SK-MEL-5 (cell line): ENCODE data around the gene MYBPC2. TPM values are rescaled to one million over a fixed set of nuclear protein-coding genes. Genes with fewer than 3 reads are reported as not detected.
"Not testable (repeated sequence)": the region's sequence is repeated elsewhere in the genome, so short reads cannot be mapped to it uniquely, and the experiment has no call there.

Experiments
- DNase-seq: peaks from one replicate; pipeline ENCODE4 v3.0.0-alpha.2; 2016; ENCODE audit warnings: low read depth, low spot score
- in situ Hi-C: cut with HindIII; loops from 2 replicates; pipeline ENCODE4 v1.10.0; 2016; ENCODE audit warnings: low sequenced_read_pairs, high pct_unique_total_duplicates, low pct_unique_long_range_greater_than_20kb
- polyA plus RNA-seq, 2 experiments: library from polyadenylated mRNA; depleted of rRNA; stranded (reverse); fragments of >200 nt; gene quantifications; 2 replicates each; pipeline ENCODE4 v1.2.3, GENCODE V29; 2015
- total RNA-seq: library from RNA; depleted of rRNA; stranded (reverse); fragments of >200 nt; shearing (Covaris generic); gene quantifications from 2 replicates; pipeline ENCODE4 v1.2.3, GENCODE V29; 2014; rRNA removed

The MYBPC2 gene
- not detected in 2 replicates for total RNA-seq
- not detected in 2 replicates for polyA plus RNA-seq (2015; cell fraction: cytosol; rRNA removed)
- polyA plus RNA-seq (2015; cell fraction: nucleus; rRNA removed): not detected in 2 replicates

DNA sequence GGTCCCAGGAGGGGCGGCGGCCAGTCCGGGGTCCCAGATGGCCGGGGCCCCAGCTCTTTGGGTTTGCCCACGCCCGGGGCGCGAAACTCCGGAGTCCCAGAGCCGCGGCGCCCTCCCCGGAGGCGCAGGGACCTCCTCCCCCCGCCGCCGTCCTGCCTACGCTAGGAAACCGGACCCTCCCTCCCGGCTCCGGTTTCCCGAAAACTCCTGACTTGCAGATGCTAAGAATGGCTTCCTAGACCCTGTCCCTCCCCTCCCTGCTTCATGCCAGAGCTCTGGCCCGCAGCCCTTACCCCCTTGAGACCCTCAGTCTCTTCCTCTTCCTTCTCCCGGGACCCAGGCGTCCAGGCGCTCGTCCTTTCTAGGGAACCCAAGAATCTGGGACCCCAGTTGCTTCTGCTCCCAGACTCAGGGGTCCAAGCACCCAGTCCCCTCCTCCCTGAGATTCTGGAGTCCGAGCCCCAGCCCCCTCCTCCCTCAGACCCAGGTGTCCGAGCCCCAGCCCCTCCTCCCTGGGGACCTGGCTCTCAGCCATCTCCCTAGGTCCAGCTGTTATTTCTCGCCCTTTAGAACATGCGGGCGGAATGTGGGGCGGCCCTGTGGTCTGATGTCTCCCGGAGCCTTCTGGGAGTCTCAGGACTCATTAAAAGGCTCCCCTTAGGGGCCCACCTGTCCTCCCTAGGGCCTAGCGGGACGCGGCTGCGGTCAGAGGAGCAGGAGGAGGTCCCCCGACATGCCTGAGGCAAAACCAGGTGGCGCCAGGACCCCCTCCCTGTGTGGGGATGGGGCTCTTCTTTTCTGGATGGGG is at the start of gene MYBPC2:
MYBPC2 (plus strand) TSS at position 672 of the 808 bp plus-strand sequence; CDS start at position 734, 62 bp downstream.
- in situ Hi-C loops: no loop called here
- DNase-seq: peak; percentile 22

DNA sequence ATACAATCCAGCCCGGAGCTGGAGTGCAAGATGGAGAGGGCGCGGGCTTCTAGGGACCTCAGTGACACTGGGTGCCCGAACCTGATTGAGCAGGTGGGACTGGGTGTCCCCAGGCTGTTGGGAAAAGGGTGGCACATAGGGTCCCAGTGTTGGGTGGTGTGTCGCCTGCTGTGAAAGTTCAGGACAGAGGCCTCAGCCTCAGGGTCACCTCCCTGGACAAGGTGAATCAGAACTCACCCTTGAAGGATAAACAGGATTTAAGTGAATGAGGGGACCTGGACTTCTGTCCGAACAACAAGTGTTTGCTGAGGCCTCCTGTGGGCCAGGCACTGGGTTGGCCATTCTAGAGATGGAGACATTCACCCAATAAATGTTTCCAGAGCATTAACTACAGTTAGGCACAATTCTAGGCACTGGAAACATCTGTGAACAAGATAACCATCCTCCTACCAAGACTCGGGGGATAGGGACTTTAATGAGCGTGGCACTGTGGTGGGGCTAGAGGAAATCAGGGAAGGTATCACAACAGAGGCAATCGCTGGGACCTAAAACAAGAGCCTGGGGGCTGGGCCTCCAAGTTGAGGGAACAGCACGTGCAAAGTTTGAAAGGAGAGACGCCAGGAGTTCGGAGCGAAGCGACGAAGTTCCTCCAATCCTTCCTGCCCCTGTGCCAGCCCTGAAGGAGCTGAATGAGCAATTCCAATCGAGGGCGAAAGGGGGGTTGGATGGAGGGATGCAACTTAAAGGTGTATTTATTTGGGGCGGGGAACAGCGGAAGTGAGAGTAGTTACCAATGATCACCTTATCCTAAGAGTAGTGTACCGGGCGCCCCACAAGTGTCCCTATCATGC is 49.5 kb upstream of the MYBPC2 start:
- DNase-seq: no peak
- in situ Hi-C loops: no loop called here

DNA sequence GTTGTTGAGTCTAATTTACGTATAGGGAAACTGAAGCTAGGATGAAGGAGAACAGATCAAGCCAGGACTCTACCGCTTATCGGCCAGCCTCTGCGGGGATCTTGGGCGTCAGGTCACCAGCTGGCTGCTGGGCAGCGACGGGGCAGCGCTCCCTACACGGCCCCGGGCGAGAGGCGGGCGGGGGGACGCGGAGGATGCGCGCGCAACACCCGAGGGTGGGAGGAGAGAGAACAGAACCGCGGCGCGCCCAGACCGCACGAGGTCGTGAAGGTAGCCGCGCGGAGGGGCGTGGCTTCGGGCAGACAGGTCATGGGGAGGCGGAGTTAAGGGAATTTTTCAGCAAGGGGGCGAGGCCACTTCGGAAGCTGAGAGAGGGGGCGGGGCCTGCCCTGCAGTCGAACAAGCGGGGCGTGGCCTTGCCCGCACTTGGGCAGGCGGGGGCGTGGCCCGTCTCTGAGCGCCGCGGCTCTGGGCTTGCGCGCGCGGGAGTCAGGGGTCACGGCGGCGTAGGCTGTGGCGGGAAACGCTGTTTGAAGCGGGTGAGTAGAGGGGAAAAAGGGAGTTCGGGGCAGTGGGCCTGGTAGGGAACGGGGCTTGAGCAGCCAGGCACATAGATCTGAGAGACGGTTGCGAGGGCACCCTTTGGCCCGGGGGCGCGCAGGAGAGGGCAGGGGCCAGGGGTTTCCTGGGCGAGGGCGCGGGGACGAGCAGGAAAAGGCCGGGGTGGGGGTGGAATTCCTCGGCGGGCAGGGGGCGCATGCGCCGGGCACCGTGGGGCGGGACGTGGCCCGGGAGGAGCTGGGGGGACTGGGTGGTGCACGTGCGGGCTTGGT is 48.6 kb upstream of the MYBPC2 start, which contains the start of gene POLD1:
POLD1 (plus strand) TSS at position 496 of the 833 bp plus-strand sequence. CDS start 14,505 bp downstream, outside the sequence.
- in situ Hi-C loops: no loop called here
- DNase-seq: peak; percentile 95

DNA sequence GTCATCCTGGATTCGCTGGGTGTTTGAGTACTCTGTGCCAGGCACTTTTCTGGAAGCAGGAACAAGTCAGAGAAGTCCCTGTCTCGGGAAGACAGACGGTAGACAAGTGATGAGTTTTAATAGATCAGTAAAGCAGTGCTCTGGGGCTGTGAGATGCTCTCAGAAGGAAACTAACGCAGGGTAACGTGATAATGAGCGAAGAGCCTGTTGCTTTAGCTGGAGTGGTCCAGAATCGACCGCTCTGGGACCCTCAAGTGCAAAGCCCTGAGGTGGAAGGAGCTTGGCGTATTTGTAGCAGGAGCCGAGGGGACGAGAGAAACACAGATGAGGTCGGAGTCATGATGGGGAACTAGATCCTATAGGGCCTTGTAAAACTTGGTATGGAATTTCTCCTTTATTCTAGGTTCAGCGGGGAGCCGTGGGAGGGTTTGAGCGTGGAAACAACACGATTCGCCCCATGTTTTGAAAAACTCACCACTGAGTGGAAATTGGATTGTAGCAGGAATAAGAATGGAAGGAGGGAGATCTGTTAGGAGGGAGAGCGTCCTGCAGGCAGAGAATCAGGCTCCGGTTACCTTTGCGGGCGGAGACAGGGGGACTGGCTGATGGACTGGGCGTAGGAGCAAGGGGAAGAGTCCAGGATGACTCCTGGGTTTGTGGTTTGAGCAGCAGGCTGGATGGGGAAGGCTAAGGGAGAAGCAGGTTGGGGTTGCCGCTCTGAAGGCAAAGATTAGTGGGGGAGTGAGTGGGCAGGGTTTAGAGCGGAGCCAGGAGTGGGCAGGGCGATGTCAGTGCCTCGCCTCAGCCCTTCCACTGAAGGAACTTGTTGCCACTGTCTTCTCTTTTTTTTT is 47.8 kb upstream of the MYBPC2 start:
- in situ Hi-C loops: no loop called here
- DNase-seq: no peak

DNA sequence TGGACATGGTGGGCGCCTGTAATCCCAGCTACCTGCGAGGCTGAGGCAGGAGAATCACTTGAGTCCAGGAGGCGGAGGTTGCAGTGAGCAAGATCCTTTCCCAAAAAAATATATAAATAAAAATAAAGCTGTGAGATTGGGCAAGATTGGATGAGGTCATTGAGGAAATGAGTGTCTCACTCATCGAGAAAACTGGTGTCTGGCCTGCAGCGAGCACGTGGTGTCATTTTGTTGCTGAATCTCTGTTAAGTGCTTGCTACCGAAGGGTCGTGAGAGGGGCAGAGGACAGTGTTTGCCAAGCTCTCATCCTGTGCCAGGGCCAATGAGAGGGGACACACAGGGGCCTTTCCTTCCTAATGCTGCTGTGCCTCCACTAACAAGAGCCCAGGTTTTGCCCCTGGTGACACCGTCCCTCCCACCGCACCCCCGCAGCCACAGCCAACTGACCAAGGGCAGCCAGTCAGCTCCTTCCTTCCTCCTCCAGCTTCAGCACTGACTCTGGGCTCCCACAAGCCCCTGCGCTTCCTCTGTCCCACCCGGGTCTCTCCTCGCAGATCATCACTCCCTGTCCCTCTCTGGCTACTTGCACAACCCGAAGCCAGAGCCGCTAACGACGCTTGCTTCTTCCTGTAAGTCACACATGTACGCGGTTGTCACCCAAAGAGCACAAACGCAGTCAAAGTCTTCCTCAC is 45.4 kb upstream of the MYBPC2 start:
- in situ Hi-C loops: no loop called here
- DNase-seq: no peak

DNA sequence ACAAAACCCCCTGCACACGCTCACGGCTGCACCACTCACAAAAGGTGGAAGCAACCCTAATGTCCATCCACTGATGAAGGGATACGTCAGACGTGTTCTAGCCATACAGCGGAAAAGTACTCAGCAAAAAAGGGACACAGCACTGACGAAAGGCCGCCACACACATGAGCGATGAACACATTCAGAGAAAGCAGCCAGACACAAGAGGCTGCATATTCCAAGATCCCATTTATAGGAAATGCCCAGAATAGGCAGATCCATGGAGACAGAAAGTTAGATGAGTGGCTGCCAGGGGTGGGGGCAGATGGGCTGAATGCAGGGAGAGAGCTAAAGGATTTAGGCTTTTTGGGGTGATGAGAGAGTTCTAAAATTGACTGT is 44.8 kb upstream of the MYBPC2 start:
- no peak for DNase-seq
- in situ Hi-C loops: no loop called here

DNA sequence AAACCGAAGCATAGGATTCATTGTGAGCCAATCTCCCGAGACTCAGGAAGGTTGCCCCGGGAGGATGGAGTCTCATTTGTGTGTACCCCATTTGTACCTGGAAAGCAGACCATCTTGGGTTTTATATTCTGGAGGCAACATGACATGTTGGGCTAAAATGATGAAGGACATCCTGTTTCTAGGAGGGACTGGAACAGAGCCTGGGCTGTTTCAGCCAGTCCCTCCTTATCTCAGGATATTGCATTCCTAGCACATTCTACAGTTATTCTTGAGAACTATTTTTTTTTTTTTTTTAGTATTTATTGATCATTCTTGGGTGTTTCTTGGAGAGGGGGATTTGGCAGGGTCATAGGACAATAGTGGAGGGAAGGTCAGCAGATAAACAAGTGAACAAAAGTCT is 42.4 kb upstream of the MYBPC2 start:
- DNase-seq, in situ Hi-C loops: not testable (repeated sequence)

DNA sequence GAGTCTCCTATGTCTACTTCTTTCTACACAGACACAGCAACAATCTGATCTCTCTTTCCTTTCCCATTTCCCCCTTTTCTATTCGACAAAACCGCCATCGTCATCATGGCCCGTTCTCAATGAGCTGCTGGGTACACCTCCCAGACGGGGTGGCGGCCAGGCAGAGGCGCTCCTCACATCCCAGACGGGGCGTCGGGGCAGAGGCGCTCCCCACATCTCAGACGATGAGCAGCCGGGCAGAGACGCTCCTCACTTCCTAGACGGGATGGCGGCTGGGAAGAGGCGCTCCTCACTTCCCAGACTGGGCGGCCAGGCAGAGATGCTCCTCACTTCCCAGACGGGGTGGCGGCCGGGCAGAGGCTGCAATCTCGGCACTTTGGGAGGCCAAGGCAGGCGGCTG is 41.7 kb upstream of the MYBPC2 start:
- DNase-seq, in situ Hi-C loops: not testable (repeated sequence)

DNA sequence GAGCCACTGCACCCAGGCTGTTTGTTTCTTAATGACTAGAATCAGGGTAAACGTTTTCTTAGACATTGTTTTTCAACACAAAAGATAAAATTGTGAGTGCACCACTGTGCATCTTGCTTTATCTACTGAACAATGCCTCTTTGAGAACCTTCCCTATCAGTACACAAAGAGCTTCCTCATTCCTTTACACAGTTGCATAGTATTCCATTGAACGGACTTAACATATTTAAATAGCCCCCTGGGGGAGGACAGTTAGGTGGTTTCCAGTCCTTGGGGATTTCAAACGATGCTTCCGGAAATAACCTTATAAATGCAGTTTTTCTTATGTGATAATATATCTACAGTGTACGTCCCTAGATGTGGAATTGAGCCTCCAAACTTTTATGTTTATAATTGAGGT is 39.9 kb upstream of the MYBPC2 start:
- DNase-seq: peak; percentile 50
- in situ Hi-C loops: no loop called here

DNA sequence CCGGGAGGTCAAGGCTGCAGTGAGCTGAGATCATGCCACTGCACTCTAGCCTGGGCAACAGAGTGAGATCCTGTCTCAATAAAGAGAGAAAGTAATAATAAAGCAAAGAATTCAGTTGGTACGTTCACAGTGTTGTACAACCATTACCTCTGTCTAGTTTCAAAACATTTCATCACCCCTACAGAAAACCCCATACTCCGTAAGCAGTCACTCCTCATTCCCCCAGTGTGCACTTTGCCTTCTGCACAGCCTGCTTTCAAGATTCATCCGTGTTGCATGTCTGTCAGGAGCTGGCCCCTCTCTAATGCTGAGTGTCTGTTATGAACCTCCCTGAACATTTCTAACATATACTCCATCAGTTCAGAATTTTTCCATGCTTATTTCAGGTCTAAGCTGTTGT is 39.1 kb upstream of the MYBPC2 start:
- no peak for DNase-seq
- in situ Hi-C loops: no loop called here

DNA sequence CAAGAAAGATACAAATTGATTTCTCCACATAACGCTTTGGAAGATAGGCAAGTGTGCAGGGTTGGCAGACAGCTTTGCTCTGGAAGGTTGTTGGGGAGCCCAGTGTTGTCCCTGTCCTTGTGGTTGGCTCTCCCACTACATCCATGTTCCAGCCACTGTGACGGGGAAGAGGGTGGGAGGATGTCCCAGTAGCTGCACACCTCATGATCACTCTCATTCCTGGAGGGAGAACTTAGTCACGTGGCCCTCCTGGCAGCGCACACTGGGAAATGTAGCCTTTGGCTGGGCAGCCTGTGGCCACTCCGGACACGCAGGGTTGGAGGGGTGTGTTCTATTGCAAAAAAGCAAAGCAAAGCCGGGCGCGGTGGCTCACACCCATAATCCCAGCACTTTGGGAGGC is 38.7 kb upstream of the MYBPC2 start:
- DNase-seq: no peak
- in situ Hi-C loops: no loop called here

DNA sequence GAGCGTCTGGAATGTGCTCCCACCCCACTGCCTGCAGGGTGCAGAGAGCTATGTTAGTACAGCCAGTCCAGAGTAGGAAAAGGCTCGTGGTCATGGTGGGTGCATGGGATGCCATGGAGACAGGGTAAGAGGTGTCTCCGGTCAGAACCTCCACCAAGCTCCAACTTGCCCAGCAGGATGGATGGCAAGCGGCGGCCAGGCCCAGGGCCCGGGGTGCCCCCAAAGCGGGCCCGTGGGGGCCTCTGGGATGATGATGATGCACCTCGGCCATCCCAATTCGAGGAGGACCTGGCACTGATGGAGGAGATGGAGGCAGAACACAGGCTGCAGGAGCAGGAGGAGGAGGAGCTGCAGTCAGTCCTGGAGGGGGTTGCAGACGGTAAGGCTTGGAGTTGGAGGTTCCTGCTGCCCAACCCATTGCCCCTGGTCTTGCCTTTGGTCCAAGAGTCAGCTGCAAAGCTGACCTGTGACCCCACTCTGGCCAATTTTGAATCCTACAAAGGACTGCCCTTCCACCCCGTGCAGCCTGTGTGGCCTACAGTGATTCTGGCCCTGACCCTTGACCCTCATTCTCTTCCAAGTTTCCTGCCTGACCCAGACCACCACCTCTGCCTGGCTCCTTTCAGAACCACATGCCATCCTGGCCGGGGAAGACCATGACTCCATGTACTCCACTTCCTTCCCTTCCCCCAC is 33.9 kb upstream of the MYBPC2 start:
- in situ Hi-C loops: no loop called here
- DNase-seq: no peak

DNA sequence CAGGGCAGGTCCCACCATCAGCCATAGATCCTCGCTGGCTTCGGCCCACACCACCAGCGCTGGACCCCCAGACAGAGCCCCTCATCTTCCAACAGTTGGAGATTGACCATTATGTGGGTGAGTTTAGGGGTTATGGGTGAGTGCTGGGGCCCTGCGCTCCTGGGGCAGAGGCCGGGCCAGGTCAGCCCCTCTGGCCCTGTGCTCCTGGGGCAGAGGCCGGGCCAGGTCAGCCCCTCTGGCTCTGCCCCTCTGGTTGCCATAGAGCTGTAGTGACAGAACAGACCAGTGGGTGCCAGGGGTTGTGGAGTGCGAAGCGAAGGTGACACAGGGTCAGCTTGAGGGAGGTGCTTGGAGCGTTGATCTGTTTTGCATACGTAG is 33.3 kb upstream of the MYBPC2 start:
- no peak for DNase-seq
- in situ Hi-C loops: no loop called here

DNA sequence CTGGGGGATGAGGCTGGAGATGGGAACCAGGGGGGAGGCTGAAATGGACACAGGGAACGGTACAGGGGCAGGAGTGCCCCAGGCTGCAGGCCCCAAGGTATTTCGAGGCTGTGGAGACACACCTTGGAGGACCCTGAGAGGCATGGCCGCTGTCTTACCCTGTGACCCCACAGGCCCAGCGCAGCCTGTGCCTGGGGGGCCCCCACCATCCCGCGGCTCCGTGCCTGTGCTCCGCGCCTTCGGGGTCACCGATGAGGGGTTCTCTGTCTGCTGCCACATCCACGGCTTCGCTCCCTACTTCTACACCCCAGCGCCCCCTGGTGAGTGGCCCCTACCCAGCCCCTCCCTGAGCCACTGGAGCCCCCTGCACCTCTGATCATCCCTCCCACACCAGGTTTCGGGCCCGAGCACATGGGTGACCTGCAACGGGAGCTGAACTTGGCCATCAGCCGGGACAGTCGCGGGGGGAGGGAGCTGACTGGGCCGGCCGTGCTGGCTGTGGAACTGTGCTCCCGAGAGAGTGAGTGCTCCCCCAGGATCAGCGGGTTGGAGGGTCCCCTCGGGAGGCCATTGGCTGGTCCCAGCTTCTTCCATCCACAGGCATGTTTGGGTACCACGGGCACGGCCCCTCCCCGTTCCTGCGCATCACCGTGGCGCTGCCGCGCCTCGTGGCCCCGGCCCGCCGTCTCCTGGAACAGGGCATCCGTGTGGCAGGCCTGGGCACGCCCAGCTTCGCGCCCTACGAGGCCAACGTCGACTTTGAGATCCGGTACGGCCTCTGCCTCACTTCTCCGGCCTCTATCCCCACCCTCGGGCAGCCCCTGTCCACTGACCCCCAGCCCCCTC is 30.9 kb upstream of the MYBPC2 start:
- in situ Hi-C loops: no loop called here
- no peak for DNase-seq
